Gastroesophageal sphincter (tissue), 3 donors: Measurements from ENCODE around the gene C2CD2.

Source experiments
- EP300 ChIP-seq: sonication (generic); formaldehyde crosslinking; IDR thresholded peaks from one replicate; pipeline ENCODE4 v1.6.1; 2017; ENCODE audit warnings: antibody characterized with exemption, mild to moderate bottlenecking
- POLR2AphosphoS5 ChIP-seq: sonication (generic); formaldehyde crosslinking; IDR thresholded peaks from one replicate; pipeline ENCODE4 v1.6.1; 2017; ENCODE audit warnings: antibody characterized with exemption
- TF ChIP-seq, protein P1 (sequence below), 4 experiments: fragments of 200-600 bp in 2 of 4; fragments of 450-650 bp in 2 of 4; sonication (generic) in 1 of 4; IDR thresholded peaks; one replicate each; pipeline ENCODE4 v1.5.1; 2017 to 2019; ENCODE audit warnings: antibody characterized with exemption in 4 of 4, mild to moderate bottlenecking in 2 of 4, moderate library complexity in 2 of 4

DNA sequence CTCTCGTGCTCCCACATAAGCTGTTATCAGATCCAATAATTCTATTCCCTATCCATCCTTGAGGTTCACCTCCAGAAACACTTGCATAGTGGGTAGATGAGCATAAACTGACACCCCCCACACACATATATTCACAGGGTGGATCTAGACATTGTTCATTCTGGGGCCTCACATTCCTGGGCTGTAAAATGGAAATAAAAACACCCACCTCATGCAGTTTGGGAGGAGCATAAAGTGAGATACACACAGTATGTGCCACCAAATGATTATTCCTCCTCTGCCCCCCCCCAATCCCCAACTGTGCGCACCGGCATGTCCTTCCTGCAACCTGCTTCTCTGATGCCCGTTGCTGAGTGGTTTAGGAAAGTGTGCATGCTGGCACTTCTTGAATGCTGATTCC, 92.6 kb downstream of the C2CD2 start:
- TF ChIP-seq, protein P1, sequence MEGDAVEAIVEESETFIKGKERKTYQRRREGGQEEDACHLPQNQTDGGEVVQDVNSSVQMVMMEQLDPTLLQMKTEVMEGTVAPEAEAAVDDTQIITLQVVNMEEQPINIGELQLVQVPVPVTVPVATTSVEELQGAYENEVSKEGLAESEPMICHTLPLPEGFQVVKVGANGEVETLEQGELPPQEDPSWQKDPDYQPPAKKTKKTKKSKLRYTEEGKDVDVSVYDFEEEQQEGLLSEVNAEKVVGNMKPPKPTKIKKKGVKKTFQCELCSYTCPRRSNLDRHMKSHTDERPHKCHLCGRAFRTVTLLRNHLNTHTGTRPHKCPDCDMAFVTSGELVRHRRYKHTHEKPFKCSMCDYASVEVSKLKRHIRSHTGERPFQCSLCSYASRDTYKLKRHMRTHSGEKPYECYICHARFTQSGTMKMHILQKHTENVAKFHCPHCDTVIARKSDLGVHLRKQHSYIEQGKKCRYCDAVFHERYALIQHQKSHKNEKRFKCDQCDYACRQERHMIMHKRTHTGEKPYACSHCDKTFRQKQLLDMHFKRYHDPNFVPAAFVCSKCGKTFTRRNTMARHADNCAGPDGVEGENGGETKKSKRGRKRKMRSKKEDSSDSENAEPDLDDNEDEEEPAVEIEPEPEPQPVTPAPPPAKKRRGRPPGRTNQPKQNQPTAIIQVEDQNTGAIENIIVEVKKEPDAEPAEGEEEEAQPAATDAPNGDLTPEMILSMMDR (IDR thresholded peaks at IDR 0.05) = no peak
- no peak for TF ChIP-seq EP300
- no peak for TF ChIP-seq POLR2AphosphoS5
